Subcutaneous abdominal adipose tissue (tissue), 5 donors: ENCODE measurements around the gene ZSWIM2.

ENCODE experiments used
- H3K27ac ChIP-seq: one replicate; pipeline ENCODE4 v1.7.0; 2013; ENCODE audit warnings: low read depth, mild to moderate bottlenecking, inconsistent platforms, low read length, moderate library complexity
- H3K27me3 ChIP-seq, 5 donors: one replicate each; pipeline ENCODE4 v1.7.0; 2013; ENCODE audit warnings: low read length in 5 of 5, inconsistent platforms in 1 of 5; ENCODE audit not compliant: control insufficient read depth in 5 of 5, insufficient read depth in 4 of 5
- H3K36me3 ChIP-seq, 5 donors: one replicate each; pipeline ENCODE4 v1.7.0; 2013; ENCODE audit warnings: low read length in 5 of 5; ENCODE audit not compliant: control insufficient read depth in 5 of 5, insufficient read depth in 5 of 5
- H3K4me1 ChIP-seq, 5 donors: one replicate each; pipeline ENCODE4 v1.7.0; 2013; ENCODE audit warnings: low read length in 5 of 5, mild to moderate bottlenecking in 3 of 5, moderate library complexity in 1 of 5; ENCODE audit not compliant: control insufficient read depth in 5 of 5, insufficient read depth in 5 of 5
- H3K4me3 ChIP-seq, 5 donors: one replicate each; pipeline ENCODE4 v1.7.0; 2013; ENCODE audit warnings: low read length in 5 of 5, low read depth in 1 of 5
- H3K9ac ChIP-seq, 5 donors: one replicate each; pipeline ENCODE4 v1.7.0; 2013; ENCODE audit warnings: low read length in 5 of 5, mild to moderate bottlenecking in 4 of 5, moderate library complexity in 3 of 5
- H3K9me3 ChIP-seq, 5 donors: one replicate each; pipeline ENCODE4 v1.7.0; 2013; ENCODE audit warnings: low read length in 5 of 5; ENCODE audit not compliant: control insufficient read depth in 5 of 5
- donor health status: healthy.
- donor health status: healthy.
- donor health status: healthy.
- donor health status: healthy.
- donor health status: healthy.

The ZSWIM2 gene

DNA sequence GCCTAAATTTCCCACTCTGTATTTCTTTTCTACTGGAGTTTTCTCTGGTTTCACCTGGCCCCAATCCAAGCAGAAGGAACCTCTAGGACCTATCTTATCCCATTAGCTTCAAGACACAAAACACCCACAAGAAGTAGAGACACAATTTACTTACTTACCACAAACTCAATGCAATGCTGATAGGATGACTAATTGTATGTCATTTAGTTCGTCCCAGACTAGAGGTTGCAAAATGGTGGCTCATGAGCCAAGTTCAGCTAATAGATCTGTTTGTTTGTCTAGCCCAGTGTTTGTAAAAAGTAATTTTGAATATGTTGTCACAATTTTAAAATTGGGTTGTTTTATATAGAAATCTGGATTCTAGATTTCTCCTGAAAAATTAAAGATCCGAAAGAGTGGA lies 34.7 kb upstream of the ZSWIM2 start:
- H3K9ac ChIP-seq, result no peak overlapping the region
- H3K9me3 ChIP-seq, result peaks cover 3 to 9% (median 8%) of the 10 kb centered on the region in 5 donors
- H3K27me3 ChIP-seq, result no peaks in the 10 kb centered on the region
- no peaks in the 10 kb centered on the region for H3K36me3 ChIP-seq
- H3K4me1 ChIP-seq, result peaks cover 4 to 31% (median 22%) of the 10 kb centered on the region in 5 donors
- no peak overlapping the region for H3K4me3 ChIP-seq
- H3K27ac ChIP-seq, result no peak overlapping the region

DNA sequence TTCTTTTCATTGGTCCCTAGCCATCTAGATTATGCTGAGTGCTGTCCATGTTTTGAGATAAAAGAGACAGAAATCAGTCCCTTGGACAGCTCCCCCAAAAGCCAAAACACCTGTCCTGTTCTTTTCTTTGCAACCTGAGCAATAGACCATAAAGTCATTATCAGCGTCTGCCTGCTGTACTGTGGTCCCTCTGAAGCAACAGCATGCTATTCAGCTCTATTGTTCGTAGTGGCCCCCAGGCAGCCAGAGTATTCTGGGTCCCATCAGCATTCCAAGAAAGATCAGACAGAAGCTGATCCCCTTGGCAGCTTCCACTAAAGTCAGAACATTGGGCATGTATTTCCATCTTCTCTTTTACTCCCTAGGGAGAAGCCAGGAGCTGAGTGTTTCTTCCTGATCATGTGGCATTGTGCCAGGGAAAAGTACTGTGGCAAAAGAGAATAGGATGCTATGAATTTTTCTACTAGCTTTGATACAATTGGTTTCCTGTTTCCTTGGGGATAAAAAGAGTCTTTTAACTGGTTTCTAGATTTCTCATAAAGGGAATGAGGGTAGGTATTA lies 33.6 kb upstream of the ZSWIM2 start:
- Histone ChIP-seq H3K27ac (no peak overlapping the region), H3K9ac (no peak overlapping the region), H3K4me3 (no peak overlapping the region), H3K36me3 (no peaks in the 10 kb centered on the region), H3K9me3 (peaks cover 3 to 9% (median 8%) of the 10 kb centered on the region in 5 donors), H3K27me3 (no peaks in the 10 kb centered on the region), H3K4me1 (peaks cover 4 to 31% (median 14%) of the 10 kb centered on the region in 5 donors)

- peaks cover 3 to 9% (median 8%) of the 10 kb centered on the region in 5 donors for H3K9me3 ChIP-seq
- no peaks in the 10 kb centered on the region for H3K36me3 ChIP-seq
- H3K27ac ChIP-seq, result no peak overlapping the region
- H3K9ac ChIP-seq, result no peak overlapping the region
- no peaks in the 10 kb centered on the region for H3K27me3 ChIP-seq
- no peak overlapping the region for H3K4me3 ChIP-seq
- H3K4me1 ChIP-seq, result peaks cover 0 to 23% (median 6%) of the 10 kb centered on the region in 5 donors
Observed at GRCh38 chr2:186881660-186882059, 32.7 kb upstream of the ZSWIM2 start.

- Histone ChIP-seq H3K9ac (no peak overlapping the region), H3K36me3 (no peaks in the 10 kb centered on the region)
Observed at GRCh38 chr2:186879312-186879711, 30.3 kb upstream of the ZSWIM2 start.

DNA sequence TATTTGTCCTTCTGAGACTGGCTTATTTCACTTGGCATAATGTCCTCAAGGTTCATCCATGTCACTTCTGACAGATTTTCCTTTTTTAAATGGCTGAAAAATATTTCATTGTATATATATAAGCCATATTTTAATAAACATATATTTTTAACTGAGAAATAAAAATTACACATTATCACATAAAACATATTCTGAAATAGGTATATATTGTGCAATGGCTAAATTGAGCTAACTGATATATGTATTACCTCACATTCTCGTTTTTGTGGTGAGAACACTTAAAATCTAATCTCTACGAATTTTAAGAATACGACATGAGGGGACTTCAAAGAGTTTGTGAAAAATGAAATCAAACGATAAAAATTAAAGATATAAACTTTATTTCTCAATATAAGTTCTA lies 25.7 kb upstream of the ZSWIM2 start:
- Histone ChIP-seq H3K9me3 (no peaks in the 10 kb centered on the region), H3K9ac (no peak overlapping the region), H3K4me3 (no peak overlapping the region), H3K27ac (no peak overlapping the region), H3K27me3 (no peaks in the 10 kb centered on the region), H3K4me1 (peaks cover 0 to 13% (median 0%) of the 10 kb centered on the region in 5 donors), H3K36me3 (no peaks in the 10 kb centered on the region)

More at GRCh38 chr2:186879312-186879711, 30.3 kb upstream of the ZSWIM2 start:
- Histone ChIP-seq H3K27ac (no peak overlapping the region), H3K4me1 (peaks cover 0 to 8% (median 0%) of the 10 kb centered on the region in 5 donors), H3K4me3 (no peak overlapping the region), H3K27me3 (no peaks in the 10 kb centered on the region), H3K9me3 (peaks cover 3 to 9% (median 8%) of the 10 kb centered on the region in 5 donors)

GRCh38 chr2:186871881-186872280 lies 22.9 kb upstream of the ZSWIM2 start:
- Histone ChIP-seq H3K36me3 (no peaks in the 10 kb centered on the region), H3K9ac (no peak overlapping the region), H3K4me1 (peaks cover 0 to 16% (median 4%) of the 10 kb centered on the region in 5 donors), H3K27me3 (no peaks in the 10 kb centered on the region), H3K9me3 (no peaks in the 10 kb centered on the region), H3K27ac (no peak overlapping the region), H3K4me3 (no peak overlapping the region)

- no peaks in the 10 kb centered on the region for H3K36me3 ChIP-seq
- H3K9me3 ChIP-seq, result no peaks in the 10 kb centered on the region
- peaks cover 0 to 12% (median 4%) of the 10 kb centered on the region in 5 donors for H3K4me1 ChIP-seq
- H3K4me3 ChIP-seq, result no peak overlapping the region
- no peak overlapping the region for H3K9ac ChIP-seq
- H3K27me3 ChIP-seq, result no peaks in the 10 kb centered on the region
- H3K27ac ChIP-seq, result no peak overlapping the region
Observed at GRCh38 chr2:186868344-186868743, 19.4 kb upstream of the ZSWIM2 start.

DNA sequence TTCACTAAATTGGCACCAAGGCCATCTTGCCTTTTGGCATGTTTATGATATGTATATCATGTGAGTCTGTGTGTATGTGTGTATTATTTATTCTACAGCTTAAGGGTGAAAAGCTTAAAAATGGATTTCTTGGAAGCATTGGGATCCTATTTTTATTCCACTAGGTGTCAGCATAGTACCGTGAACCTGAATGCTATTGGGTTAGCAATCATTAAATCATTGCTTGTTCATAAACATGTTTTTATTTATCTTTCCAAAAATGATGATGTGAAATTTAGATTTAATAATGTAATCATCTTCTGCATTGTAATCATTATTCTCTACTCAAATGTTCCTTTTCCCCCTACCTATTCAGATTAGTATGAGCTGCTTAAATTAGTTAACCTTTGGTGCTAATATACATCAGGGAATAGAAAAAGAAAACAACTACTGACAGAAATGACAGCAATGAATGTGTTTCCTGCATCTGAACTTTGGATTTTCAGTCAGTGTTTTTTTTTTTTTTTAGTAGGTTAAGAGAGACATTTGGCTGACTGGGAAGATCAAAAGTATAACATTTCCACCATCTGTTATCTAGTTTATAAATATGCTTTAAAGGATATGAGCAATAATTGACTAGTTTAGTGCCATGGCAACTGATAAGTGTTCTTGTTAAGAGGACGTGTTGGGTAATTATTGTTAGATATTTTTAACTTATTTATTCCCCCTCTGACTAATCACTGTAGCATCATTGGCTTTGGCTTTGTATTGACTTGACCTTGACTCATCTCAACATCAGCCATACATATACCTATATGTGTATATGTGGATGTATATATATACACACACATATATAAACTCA lies 14.1 kb upstream of the ZSWIM2 start:
- Histone ChIP-seq H3K4me3 (no peak overlapping the region), H3K9me3 (no peaks in the 10 kb centered on the region), H3K27me3 (no peaks in the 10 kb centered on the region), H3K36me3 (no peaks in the 10 kb centered on the region), H3K9ac (no peak overlapping the region), H3K4me1 (peaks cover 0 to 4% (median 0%) of the 10 kb centered on the region in 5 donors), H3K27ac (peak overlapping the region; percentile 26)

- no peaks in the 10 kb centered on the region for H3K4me1 ChIP-seq
- H3K9ac ChIP-seq, result no peak overlapping the region
- H3K4me3 ChIP-seq, result no peak overlapping the region
- H3K36me3 ChIP-seq, result no peaks in the 10 kb centered on the region
- no peak overlapping the region for H3K27ac ChIP-seq
- no peaks in the 10 kb centered on the region for H3K27me3 ChIP-seq
- no peaks in the 10 kb centered on the region for H3K9me3 ChIP-seq
Observed at GRCh38 chr2:186855216-186855615, 6.2 kb upstream of the ZSWIM2 start.

GRCh38 chr2:186853951-186854350 lies 5.0 kb upstream of the ZSWIM2 start:
- no peaks in the 10 kb centered on the region for H3K36me3 ChIP-seq
- H3K4me1 ChIP-seq, result peaks cover 0 to 9% (median 7%) of the 10 kb centered on the region in 5 donors
- H3K9ac ChIP-seq, result no peak overlapping the region
- H3K4me3 ChIP-seq, result no peak overlapping the region
- H3K27ac ChIP-seq, result no peak overlapping the region
- no peaks in the 10 kb centered on the region for H3K9me3 ChIP-seq
- no peaks in the 10 kb centered on the region for H3K27me3 ChIP-seq
